Measurements from ENCODE around the gene GOLGA6L10. TPM values are rescaled to one million over a fixed set of nuclear protein-coding genes. Genes with fewer than 3 reads are reported as not detected.
"Not testable (repeated sequence)": the region's sequence is repeated elsewhere in the genome, so short reads cannot be mapped to it uniquely, and the experiment has no call there.

GOLGA6L10 gene
- total and polyA plus RNA-seq, 4 donors: 2.3 to 8.1 (median 3.9) TPM

DNA sequence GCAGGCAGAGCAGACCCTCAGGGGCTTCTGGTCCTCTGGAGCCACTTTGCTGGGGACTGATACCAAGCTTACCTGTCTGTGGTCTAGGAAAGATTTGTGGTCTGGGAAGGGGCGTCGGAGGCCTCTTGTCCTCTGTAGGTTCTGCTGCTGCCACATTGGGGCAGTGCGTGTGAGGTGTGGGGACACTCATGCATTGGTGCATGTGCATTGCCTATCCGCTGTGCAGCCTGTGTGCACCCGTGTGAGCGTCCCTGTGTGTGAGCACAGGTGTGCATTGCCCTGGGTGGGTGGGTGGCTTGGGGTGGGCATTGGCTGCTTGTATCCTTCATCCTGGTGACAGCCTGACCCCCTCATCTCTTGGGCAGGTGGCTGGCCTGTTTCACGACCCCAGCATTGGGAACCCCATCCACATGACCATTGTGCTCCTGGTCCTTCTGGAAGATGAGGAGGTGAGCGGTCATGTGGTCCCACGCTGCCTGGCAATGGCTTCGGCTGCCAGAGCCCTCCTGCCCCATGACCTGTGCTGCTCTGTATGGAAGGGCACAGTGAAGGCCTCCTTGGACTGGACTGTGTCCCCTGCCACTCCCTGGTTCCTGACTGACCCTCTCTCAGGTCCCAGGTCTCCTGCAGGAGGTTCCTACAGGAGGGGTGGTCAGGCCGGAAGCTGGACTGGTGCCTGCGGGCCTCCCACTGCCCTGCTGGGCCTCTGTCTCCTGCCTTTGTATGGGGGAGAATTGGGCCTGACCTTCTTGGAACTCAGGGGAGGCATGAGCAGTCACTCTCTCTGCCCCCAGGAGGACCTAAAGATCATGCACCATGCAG is 45.1 kb downstream of the GOLGA6L10 start:
- no peak overlapping the region for H3K27ac ChIP-seq (ENCODE audit: low read depth, low read length)
- no peak overlapping the region for H3K4me3 ChIP-seq (ENCODE audit: low read depth, low read length)
- DNase-seq (ENCODE audit: low read depth in 4 of 6, low spot score in 6 of 6): no peak
- no peaks in the 10 kb centered on the region for H3K4me1 ChIP-seq (ENCODE audit: control insufficient read depth, insufficient read depth, low read length)
- peaks cover 5% of the 10 kb centered on the region for H3K36me3 ChIP-seq (ENCODE audit: control insufficient read depth, insufficient read depth, low read length)
- 91% methylated on average over 8 of the region's 12 CpGs for WGBS (ENCODE audit: insufficient coverage)
- no peaks in the 10 kb centered on the region for H3K9me3 ChIP-seq (ENCODE audit: control insufficient read depth, insufficient read depth, low read length)
- no peaks in the 10 kb centered on the region for H3K27me3 ChIP-seq (ENCODE audit: control insufficient read depth, insufficient read depth, low read length)

- no peaks in the 10 kb centered on the region for H3K9me3 ChIP-seq (ENCODE audit: control insufficient read depth, insufficient read depth, low read length)
- 80% methylated on average over 3 of the region's 3 CpGs for WGBS (ENCODE audit: insufficient coverage)
- peaks cover 5% of the 10 kb centered on the region for H3K36me3 ChIP-seq (ENCODE audit: control insufficient read depth, insufficient read depth, low read length)
- H3K27me3 ChIP-seq (ENCODE audit: control insufficient read depth, insufficient read depth, low read length): peaks cover 4% of the 10 kb centered on the region
- DNase-seq (ENCODE audit: low read depth in 4 of 6, low spot score in 6 of 6): no peak
- peaks cover 8% of the 10 kb centered on the region for H3K4me1 ChIP-seq (ENCODE audit: control insufficient read depth, insufficient read depth, low read length)
- H3K27ac ChIP-seq (ENCODE audit: low read depth, low read length): no peak overlapping the region
- H3K4me3 ChIP-seq (ENCODE audit: low read depth, low read length): no peak overlapping the region
Measured at GRCh38 chr15:82301296-82302016, 47.8 kb downstream of the GOLGA6L10 start.

GRCh38 chr15:82300883-82301282 is 48.4 kb downstream of the GOLGA6L10 start:
- Histone ChIP-seq H3K4me3 (ENCODE audit: low read depth, low read length) (no peak overlapping the region), H3K27me3 (ENCODE audit: control insufficient read depth, insufficient read depth, low read length) (peaks cover 4% of the 10 kb centered on the region), H3K27ac (ENCODE audit: low read depth, low read length) (no peak overlapping the region), H3K36me3 (ENCODE audit: control insufficient read depth, insufficient read depth, low read length) (peaks cover 5% of the 10 kb centered on the region), H3K4me1 (ENCODE audit: control insufficient read depth, insufficient read depth, low read length) (peaks cover 8% of the 10 kb centered on the region), H3K9me3 (ENCODE audit: control insufficient read depth, insufficient read depth, low read length) (no peaks in the 10 kb centered on the region)
- no peak for DNase-seq (ENCODE audit: low read depth in 4 of 6, low spot score in 6 of 6)
- 91% methylated on average over 7 of the region's 7 CpGs for WGBS (ENCODE audit: insufficient coverage)

GRCh38 chr15:82300326-82300725 is 48.9 kb downstream of the GOLGA6L10 start:
- DNase-seq (ENCODE audit: low read depth in 4 of 6, low spot score in 6 of 6): not testable (repeated sequence)

GRCh38 chr15:82299511-82299914 is 49.8 kb downstream of the GOLGA6L10 start:
- H3K4me3 ChIP-seq (ENCODE audit: low read depth, low read length); H3K9me3 ChIP-seq (ENCODE audit: control insufficient read depth, insufficient read depth, low read length); H3K4me1 ChIP-seq (ENCODE audit: control insufficient read depth, insufficient read depth, low read length); H3K27me3 ChIP-seq (ENCODE audit: control insufficient read depth, insufficient read depth, low read length); DNase-seq (ENCODE audit: low read depth in 4 of 6, low spot score in 6 of 6); H3K36me3 ChIP-seq (ENCODE audit: control insufficient read depth, insufficient read depth, low read length); H3K27ac ChIP-seq (ENCODE audit: low read depth, low read length): not testable (repeated sequence)
- no CpG with 5 or more reads among the region's 6 CpGs for WGBS (ENCODE audit: insufficient coverage)

More at GRCh38 chr15:82300326-82300725, 48.9 kb downstream of the GOLGA6L10 start:
- H3K9me3 ChIP-seq (ENCODE audit: control insufficient read depth, insufficient read depth, low read length); H3K4me3 ChIP-seq (ENCODE audit: low read depth, low read length); H3K36me3 ChIP-seq (ENCODE audit: control insufficient read depth, insufficient read depth, low read length); H3K27me3 ChIP-seq (ENCODE audit: control insufficient read depth, insufficient read depth, low read length); H3K27ac ChIP-seq (ENCODE audit: low read depth, low read length); H3K4me1 ChIP-seq (ENCODE audit: control insufficient read depth, insufficient read depth, low read length): not testable (repeated sequence)
- WGBS (ENCODE audit: insufficient coverage): 75% methylated on average over 5 of the region's 6 CpGs

DNA sequence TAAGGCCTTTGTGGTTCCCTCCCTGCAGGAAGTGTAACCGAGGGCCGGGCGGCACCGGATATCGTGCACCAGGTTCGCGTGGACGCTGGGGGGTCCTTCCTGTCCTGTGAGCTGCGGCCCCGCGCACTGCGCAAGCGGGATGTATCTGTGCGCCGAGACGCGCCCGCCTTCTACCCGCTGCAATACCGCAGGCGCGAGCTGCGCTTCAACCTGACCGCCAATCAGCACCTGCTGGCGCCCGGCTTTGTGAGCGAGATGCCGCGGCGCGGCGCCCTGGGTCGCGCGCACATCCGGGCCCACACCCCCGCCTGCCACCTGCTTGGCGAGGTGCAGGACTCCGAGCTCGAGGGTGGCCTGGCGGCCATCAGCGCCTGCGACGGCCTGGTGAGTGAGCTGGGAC is 50.8 kb downstream of the GOLGA6L10 start:
- DNase-seq (ENCODE audit: low read depth in 4 of 6, low spot score in 6 of 6): peak in 5 of 6 donors; percentile 0 to 89 (median 21)
- 15% methylated on average over 44 of the region's 44 CpGs for WGBS (ENCODE audit: insufficient coverage)
- peaks cover 5% of the 10 kb centered on the region for H3K36me3 ChIP-seq (ENCODE audit: control insufficient read depth, insufficient read depth, low read length)
- no peak overlapping the region for H3K4me3 ChIP-seq (ENCODE audit: low read depth, low read length)
- peaks cover 4% of the 10 kb centered on the region for H3K27me3 ChIP-seq (ENCODE audit: control insufficient read depth, insufficient read depth, low read length)
- no peak overlapping the region for H3K27ac ChIP-seq (ENCODE audit: low read depth, low read length)
- peaks cover 12% of the 10 kb centered on the region for H3K4me1 ChIP-seq (ENCODE audit: control insufficient read depth, insufficient read depth, low read length)
- no peaks in the 10 kb centered on the region for H3K9me3 ChIP-seq (ENCODE audit: control insufficient read depth, insufficient read depth, low read length)

GRCh38 chr15:82298032-82298431 is 51.2 kb downstream of the GOLGA6L10 start:
- Histone ChIP-seq H3K4me1 (ENCODE audit: control insufficient read depth, insufficient read depth, low read length) (peaks cover 12% of the 10 kb centered on the region), H3K27me3 (ENCODE audit: control insufficient read depth, insufficient read depth, low read length) (peaks cover 4% of the 10 kb centered on the region), H3K27ac (ENCODE audit: low read depth, low read length) (no peak overlapping the region), H3K4me3 (ENCODE audit: low read depth, low read length) (no peak overlapping the region), H3K36me3 (ENCODE audit: control insufficient read depth, insufficient read depth, low read length) (peaks cover 5% of the 10 kb centered on the region), H3K9me3 (ENCODE audit: control insufficient read depth, insufficient read depth, low read length) (no peaks in the 10 kb centered on the region)
- no peak for DNase-seq (ENCODE audit: low read depth in 4 of 6, low spot score in 6 of 6)
- 99% methylated on average over 5 of the region's 13 CpGs for WGBS (ENCODE audit: insufficient coverage)

DNA sequence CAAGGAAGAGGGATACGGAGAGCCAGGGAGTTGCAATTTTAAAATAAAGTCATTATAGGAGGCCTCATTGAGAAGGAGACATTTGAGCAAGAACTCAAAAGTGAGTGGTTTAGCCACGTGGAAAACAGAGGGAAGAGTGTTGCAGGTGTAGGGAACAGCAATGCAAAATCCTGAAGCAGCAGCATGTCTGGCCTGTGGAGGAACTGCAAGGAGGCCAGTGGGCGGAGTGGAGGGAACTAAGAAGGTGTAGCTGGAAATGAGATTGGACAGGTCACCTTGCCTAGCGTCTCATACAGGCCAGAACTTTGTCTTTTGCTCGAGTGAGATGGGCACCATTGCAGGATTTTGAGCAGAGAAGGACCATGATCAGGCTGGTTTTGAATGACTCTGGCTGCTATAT is 51.7 kb downstream of the GOLGA6L10 start:
- H3K4me3 ChIP-seq (ENCODE audit: low read depth, low read length): no peak overlapping the region
- 94% methylated on average over 5 of the region's 5 CpGs for WGBS (ENCODE audit: insufficient coverage)
- H3K36me3 ChIP-seq (ENCODE audit: control insufficient read depth, insufficient read depth, low read length): peaks cover 5% of the 10 kb centered on the region
- H3K9me3 ChIP-seq (ENCODE audit: control insufficient read depth, insufficient read depth, low read length): no peaks in the 10 kb centered on the region
- H3K27ac ChIP-seq (ENCODE audit: low read depth, low read length): no peak overlapping the region
- peaks cover 4% of the 10 kb centered on the region for H3K27me3 ChIP-seq (ENCODE audit: control insufficient read depth, insufficient read depth, low read length)
- peaks cover 12% of the 10 kb centered on the region for H3K4me1 ChIP-seq (ENCODE audit: control insufficient read depth, insufficient read depth, low read length)
- DNase-seq (ENCODE audit: low read depth in 4 of 6, low spot score in 6 of 6): no peak

- H3K4me1 ChIP-seq (ENCODE audit: control insufficient read depth, insufficient read depth, low read length): peaks cover 12% of the 10 kb centered on the region
- no peaks in the 10 kb centered on the region for H3K36me3 ChIP-seq (ENCODE audit: control insufficient read depth, insufficient read depth, low read length)
- H3K4me3 ChIP-seq (ENCODE audit: low read depth, low read length): no peak overlapping the region
- no peak for DNase-seq (ENCODE audit: low read depth in 4 of 6, low spot score in 6 of 6)
- no peaks in the 10 kb centered on the region for H3K9me3 ChIP-seq (ENCODE audit: control insufficient read depth, insufficient read depth, low read length)
- peaks cover 4% of the 10 kb centered on the region for H3K27me3 ChIP-seq (ENCODE audit: control insufficient read depth, insufficient read depth, low read length)
- 35% methylated on average over 9 of the region's 11 CpGs for WGBS (ENCODE audit: insufficient coverage)
- H3K27ac ChIP-seq (ENCODE audit: low read depth, low read length): no peak overlapping the region
Measured at GRCh38 chr15:82294061-82294690, 55.1 kb downstream of the GOLGA6L10 start.
